A673 (cell line): ENCODE measurements around the gene SPRED2.

ENCODE experiments used
- EZH2 ChIP-seq: fragments of 200-600 bp; sonication (generic); IDR thresholded peaks from 2 replicates; pipeline ENCODE4 v1.6.1; 2017; ENCODE audit warnings: borderline replicate concordance, low read depth, mild to moderate bottlenecking, mixed read lengths, antibody characterized with exemption, low read length; ENCODE audit not compliant: poor library complexity, severe bottlenecking
- TF ChIP-seq, protein P1 (sequence below): fragments of 300-800, 200-600 bp; sonication (generic); conservative IDR thresholded peaks from 2 replicates; pipeline ENCODE4 v1.5.1; 2017; ENCODE audit warnings: low read depth, mild to moderate bottlenecking, antibody characterized with exemption, low read length, moderate library complexity, mixed read lengths

GRCh38 chr2:65388051-65388531 lies 44.3 kb downstream of the SPRED2 start:
- TF ChIP-seq, protein P1, sequence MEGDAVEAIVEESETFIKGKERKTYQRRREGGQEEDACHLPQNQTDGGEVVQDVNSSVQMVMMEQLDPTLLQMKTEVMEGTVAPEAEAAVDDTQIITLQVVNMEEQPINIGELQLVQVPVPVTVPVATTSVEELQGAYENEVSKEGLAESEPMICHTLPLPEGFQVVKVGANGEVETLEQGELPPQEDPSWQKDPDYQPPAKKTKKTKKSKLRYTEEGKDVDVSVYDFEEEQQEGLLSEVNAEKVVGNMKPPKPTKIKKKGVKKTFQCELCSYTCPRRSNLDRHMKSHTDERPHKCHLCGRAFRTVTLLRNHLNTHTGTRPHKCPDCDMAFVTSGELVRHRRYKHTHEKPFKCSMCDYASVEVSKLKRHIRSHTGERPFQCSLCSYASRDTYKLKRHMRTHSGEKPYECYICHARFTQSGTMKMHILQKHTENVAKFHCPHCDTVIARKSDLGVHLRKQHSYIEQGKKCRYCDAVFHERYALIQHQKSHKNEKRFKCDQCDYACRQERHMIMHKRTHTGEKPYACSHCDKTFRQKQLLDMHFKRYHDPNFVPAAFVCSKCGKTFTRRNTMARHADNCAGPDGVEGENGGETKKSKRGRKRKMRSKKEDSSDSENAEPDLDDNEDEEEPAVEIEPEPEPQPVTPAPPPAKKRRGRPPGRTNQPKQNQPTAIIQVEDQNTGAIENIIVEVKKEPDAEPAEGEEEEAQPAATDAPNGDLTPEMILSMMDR, result no peak
- TF ChIP-seq EZH2, result no peak
